RWPE2 (cell line): Measurements from ENCODE around the gene MAN2B2.

Source experiments
- ATAC-seq: fragments of 200-7000 bp; cut with Tn5 transposase; 3 replicates; pipeline ENCODE4 v1.9.1; 2021; ENCODE audit warnings: low read depth
- DNase-seq: peaks from one replicate; pipeline ENCODE4 v3.0.0-alpha.2; 2020; ENCODE audit warnings: low spot score
- H3K27ac ChIP-seq: fragments of 450-650 bp; 2 replicates; pipeline ENCODE4 v1.5.1; 2017; ENCODE audit warnings: mild to moderate bottlenecking; ENCODE audit not compliant: poor library complexity, severe bottlenecking
- H3K27me3 ChIP-seq: fragments of 250-450 bp; sonication (Bioruptor Pico); 2 replicates; pipeline ENCODE4 v1.5.1; 2021; ENCODE audit warnings: mild to moderate bottlenecking, moderate library complexity; ENCODE audit not compliant: insufficient read depth, poor library complexity, severe bottlenecking
- H3K36me3 ChIP-seq: fragments of 250-450 bp; sonication (Bioruptor Pico); 2 replicates; pipeline ENCODE4 v1.5.1; 2020; ENCODE audit warnings: low read depth, mild to moderate bottlenecking, moderate library complexity
- H3K4me1 ChIP-seq: fragments of 250-450 bp; sonication (Bioruptor Pico); 2 replicates; pipeline ENCODE4 v1.5.1; 2021; ENCODE audit warnings: mild to moderate bottlenecking, moderate library complexity; ENCODE audit not compliant: insufficient read depth, poor library complexity, severe bottlenecking
- H3K4me3 ChIP-seq: fragments of 250-450 bp; sonication (Bioruptor Pico); 2 replicates; pipeline ENCODE4 v1.5.1; 2021; ENCODE audit warnings: mild to moderate bottlenecking, moderate library complexity; ENCODE audit not compliant: severe bottlenecking
- H3K9me3 ChIP-seq: fragments of 250-450 bp; sonication (Bioruptor Pico); 2 replicates; pipeline ENCODE4 v1.5.1; 2021; ENCODE audit warnings: mild to moderate bottlenecking, moderate library complexity; ENCODE audit not compliant: severe bottlenecking
- TF ChIP-seq, protein P1 (sequence below): fragments of 450-650 bp; IDR thresholded peaks from one replicate; pipeline ENCODE4 v1.5.1; 2017; ENCODE audit warnings: mild to moderate bottlenecking, moderate library complexity; ENCODE audit not compliant: poor library complexity, severe bottlenecking

The MAN2B2 gene

DNA sequence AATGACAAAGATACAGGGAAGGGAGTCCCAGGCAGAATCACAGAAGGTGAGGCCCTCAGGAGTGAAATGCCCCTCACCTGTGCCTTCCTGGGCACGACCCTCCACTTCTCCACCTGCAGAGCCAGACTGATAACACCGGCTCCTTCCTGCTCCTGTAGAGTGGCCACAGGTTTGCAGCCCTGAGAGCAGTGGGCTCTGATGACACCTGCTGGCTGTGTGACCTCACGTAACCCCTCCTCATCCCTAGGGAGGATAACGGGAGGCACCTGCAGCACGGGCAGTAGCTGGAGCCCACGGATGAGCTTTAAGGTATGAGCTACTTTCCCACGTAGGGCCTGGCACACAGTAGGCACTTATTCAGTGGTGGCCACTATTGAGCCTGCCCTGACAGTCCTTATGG is 25.5 kb upstream of the MAN2B2 start:
- Histone ChIP-seq H3K36me3 (no peaks in the 10 kb centered on the region), H3K4me3 (no peak overlapping the region), H3K27me3 (no peaks in the 10 kb centered on the region), H3K4me1 (no peaks in the 10 kb centered on the region), H3K27ac (no peak overlapping the region), H3K9me3 (peaks cover 5% of the 10 kb centered on the region)
- DNase-seq (no peak), ATAC-seq (no peak)
- TF ChIP-seq, protein P1, sequence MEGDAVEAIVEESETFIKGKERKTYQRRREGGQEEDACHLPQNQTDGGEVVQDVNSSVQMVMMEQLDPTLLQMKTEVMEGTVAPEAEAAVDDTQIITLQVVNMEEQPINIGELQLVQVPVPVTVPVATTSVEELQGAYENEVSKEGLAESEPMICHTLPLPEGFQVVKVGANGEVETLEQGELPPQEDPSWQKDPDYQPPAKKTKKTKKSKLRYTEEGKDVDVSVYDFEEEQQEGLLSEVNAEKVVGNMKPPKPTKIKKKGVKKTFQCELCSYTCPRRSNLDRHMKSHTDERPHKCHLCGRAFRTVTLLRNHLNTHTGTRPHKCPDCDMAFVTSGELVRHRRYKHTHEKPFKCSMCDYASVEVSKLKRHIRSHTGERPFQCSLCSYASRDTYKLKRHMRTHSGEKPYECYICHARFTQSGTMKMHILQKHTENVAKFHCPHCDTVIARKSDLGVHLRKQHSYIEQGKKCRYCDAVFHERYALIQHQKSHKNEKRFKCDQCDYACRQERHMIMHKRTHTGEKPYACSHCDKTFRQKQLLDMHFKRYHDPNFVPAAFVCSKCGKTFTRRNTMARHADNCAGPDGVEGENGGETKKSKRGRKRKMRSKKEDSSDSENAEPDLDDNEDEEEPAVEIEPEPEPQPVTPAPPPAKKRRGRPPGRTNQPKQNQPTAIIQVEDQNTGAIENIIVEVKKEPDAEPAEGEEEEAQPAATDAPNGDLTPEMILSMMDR, result no peak

GRCh38 chr4:6549890-6550620 is 24.9 kb upstream of the MAN2B2 start:
- ATAC-seq (no peak), DNase-seq (no peak)
- Histone ChIP-seq H3K9me3 (peaks cover 5% of the 10 kb centered on the region), H3K27ac (no peak overlapping the region), H3K36me3 (no peaks in the 10 kb centered on the region), H3K4me1 (no peaks in the 10 kb centered on the region), H3K27me3 (no peaks in the 10 kb centered on the region), H3K4me3 (no peak overlapping the region)
- TF ChIP-seq, protein P1, result no peak

GRCh38 chr4:6550821-6551220 is 24.2 kb upstream of the MAN2B2 start:
- TF ChIP-seq, protein P1, result no peak
- DNase-seq, result no peak
- no peaks in the 10 kb centered on the region for H3K36me3 ChIP-seq
- peaks cover 5% of the 10 kb centered on the region for H3K9me3 ChIP-seq
- ATAC-seq, result no peak
- no peaks in the 10 kb centered on the region for H3K4me1 ChIP-seq
- no peak overlapping the region for H3K27ac ChIP-seq
- H3K27me3 ChIP-seq, result no peaks in the 10 kb centered on the region
- H3K4me3 ChIP-seq, result no peak overlapping the region

- no peaks in the 10 kb centered on the region for H3K27me3 ChIP-seq
- DNase-seq (no peak), ATAC-seq (no peak)
- H3K4me3 ChIP-seq, result no peak overlapping the region
- H3K27ac ChIP-seq, result no peak overlapping the region
- peaks cover 5% of the 10 kb centered on the region for H3K9me3 ChIP-seq
- TF ChIP-seq, protein P1, result no peak
- no peaks in the 10 kb centered on the region for H3K36me3 ChIP-seq
- no peaks in the 10 kb centered on the region for H3K4me1 ChIP-seq
Observed at GRCh38 chr4:6551660-6552059, 23.3 kb upstream of the MAN2B2 start.

DNA sequence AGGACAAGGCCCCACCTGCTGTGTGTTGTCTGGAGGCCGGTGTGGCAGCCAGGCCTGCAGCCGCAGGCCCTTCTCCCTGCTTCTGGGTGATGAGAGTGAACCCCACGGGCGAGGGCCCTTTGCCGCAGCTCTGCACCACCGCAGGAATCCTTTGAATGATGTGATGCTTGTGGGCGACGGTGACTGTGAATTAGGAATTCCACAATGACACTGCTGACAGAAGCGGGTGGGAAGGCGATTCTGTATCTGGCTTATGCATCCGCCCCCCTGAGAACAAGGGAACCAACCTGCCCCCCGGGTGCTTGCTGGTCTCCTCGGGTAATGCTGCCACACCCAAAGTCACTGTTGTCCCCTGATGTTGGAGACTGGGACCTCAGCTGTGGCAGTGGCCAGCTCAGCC is 19.5 kb upstream of the MAN2B2 start:
- H3K27me3 ChIP-seq, result no peaks in the 10 kb centered on the region
- H3K27ac ChIP-seq, result no peak overlapping the region
- DNase-seq, result no peak
- TF ChIP-seq, protein P1, result no peak
- H3K9me3 ChIP-seq, result peaks cover 5% of the 10 kb centered on the region
- H3K4me3 ChIP-seq, result no peak overlapping the region
- no peaks in the 10 kb centered on the region for H3K36me3 ChIP-seq
- no peaks in the 10 kb centered on the region for H3K4me1 ChIP-seq
- ATAC-seq, result no peak
